GM12878 (cell line): ENCODE data around the gene ABRACL. TPM values are rescaled to one million over a fixed set of nuclear protein-coding genes. Genes with fewer than 3 reads are reported as not detected.

Experiments
- BCL11A ChIP-seq: IDR thresholded peaks from 2 replicates; pipeline ENCODE4 v1.6.1; 2011; ENCODE audit warnings: low read depth, low read length
- CBFB ChIP-seq: IDR thresholded peaks from 2 replicates; pipeline ENCODE4 v1.6.1; 2016; ENCODE audit warnings: antibody characterized with exemption, low read depth
- FOXK2 ChIP-seq: fragments of 450-650 bp; IDR thresholded peaks from 2 replicates; pipeline ENCODE4 v1.6.1; 2017; ENCODE audit warnings: mild to moderate bottlenecking, moderate library complexity
- GABPA ChIP-seq: IDR thresholded peaks from 2 replicates; pipeline ENCODE4 v1.6.1; 2014; ENCODE audit warnings: antibody characterized with exemption, low read depth, mild to moderate bottlenecking, inconsistent platforms
- MXI1 ChIP-seq: fragments of 150-350 bp; IDR thresholded peaks from 2 replicates; pipeline ENCODE4 v1.6.1; 2011; ENCODE audit warnings: low read depth, mild to moderate bottlenecking, inconsistent platforms, low read length, improper control_type of control experiment
- MYC ChIP-seq: IDR thresholded peaks from 2 replicates; pipeline ENCODE4 v1.6.1; 2011; ENCODE audit warnings: mild to moderate bottlenecking, low read length, moderate library complexity, inconsistent platforms; ENCODE audit not compliant: insufficient read depth, insufficient replicate concordance, insufficient read length, severe bottlenecking
- NR2C1 ChIP-seq: fragments of 450-650 bp; IDR thresholded peaks from 2 replicates; pipeline ENCODE4 v1.6.1; 2017; ENCODE audit warnings: antibody characterized with exemption, mild to moderate bottlenecking, moderate library complexity
- POLR2AphosphoS2 ChIP-seq: IDR thresholded peaks from 2 replicates; pipeline ENCODE4 v1.6.1; 2011; ENCODE audit warnings: low read depth, mild to moderate bottlenecking, low read length, improper control_type of control experiment, moderate library complexity
- SMAD5 ChIP-seq: IDR thresholded peaks from 2 replicates; pipeline ENCODE4 v1.6.1; 2016; ENCODE audit warnings: antibody characterized with exemption, low read depth
- SUZ12 ChIP-seq: fragments of 200-600 bp; sonication (generic); IDR thresholded peaks from one replicate; pipeline ENCODE4 v1.6.1; 2018; ENCODE audit warnings: antibody characterized with exemption, mild to moderate bottlenecking; ENCODE audit not compliant: unreplicated experiment
- TCF7 ChIP-seq: IDR thresholded peaks from 2 replicates; pipeline ENCODE4 v1.6.1; 2014; ENCODE audit warnings: antibody characterized with exemption, borderline replicate concordance
- YY1 ChIP-seq: IDR thresholded peaks from 2 replicates; pipeline ENCODE4 v1.6.1; 2011; ENCODE audit warnings: low read depth, mild to moderate bottlenecking, low read length
- polyA plus RNA-seq, 11 experiments: library from polyadenylated mRNA; depleted of rRNA in 4 of 11; unstranded in 6 of 11; stranded (reverse) in 5 of 11; fragments of >200 nt; fragmentation: Nextera tagmentation in 4 of 11; fragmentation: Illumina TruSeq in 1 of 11; extraction: Ambion mirVana in 4 of 11; extraction: Trizol in 1 of 11; gene quantifications; 1 replicate in 1 of 11; 2 replicates in 10 of 11; pipeline versions ENCODE4 v1.2.1 to v1.2.3, GENCODE V29; 2011 to 2016; ENCODE audit warnings: inconsistent platforms in 2 of 11, missing spikeins in 2 of 11, low read depth in 1 of 11
- total RNA-seq, 4 experiments: library from RNA; depleted of rRNA in 3 of 4; stranded (reverse); fragments of >200 nt in 3 of 4; fragmentation: Illumina TruSeq in 1 of 4; extraction: Trizol in 1 of 4; gene quantifications; 2 replicates each; pipeline versions ENCODE4 v1.2.1 to v1.2.3, GENCODE V29; 2013 to 2021
- TF ChIP-seq, protein P1 (sequence below): IDR thresholded peaks from 2 replicates; pipeline ENCODE4 v1.6.1; 2012; ENCODE audit warnings: improper control_type of control experiment, low read depth, low read length; ENCODE audit not compliant: insufficient replicate concordance
- TF ChIP-seq, protein P2 (sequence below): fragments of 450-650 bp; IDR thresholded peaks from 2 replicates; pipeline ENCODE4 v1.6.1; 2018; ENCODE audit warnings: mild to moderate bottlenecking, low read depth, moderate library complexity; ENCODE audit not compliant: partially characterized antibody
- TF ChIP-seq, protein P3 (sequence below): fragments of 450-650 bp; IDR thresholded peaks from 2 replicates; pipeline ENCODE4 v1.6.1; 2017; ENCODE audit warnings: mild to moderate bottlenecking, moderate library complexity
- TF ChIP-seq, protein P4 (sequence below): IDR thresholded peaks from 2 replicates; pipeline ENCODE4 v1.6.1; 2011; ENCODE audit warnings: low read depth, low read length, improper control_type of control experiment, borderline replicate concordance

Gene ABRACL
- total and polyA plus RNA-seq, 10 of the 15 experiments (the other 5 are each of a cell fraction or from before 2014, with no cell fraction given), result 111 to 647 (median 192) TPM

DNA sequence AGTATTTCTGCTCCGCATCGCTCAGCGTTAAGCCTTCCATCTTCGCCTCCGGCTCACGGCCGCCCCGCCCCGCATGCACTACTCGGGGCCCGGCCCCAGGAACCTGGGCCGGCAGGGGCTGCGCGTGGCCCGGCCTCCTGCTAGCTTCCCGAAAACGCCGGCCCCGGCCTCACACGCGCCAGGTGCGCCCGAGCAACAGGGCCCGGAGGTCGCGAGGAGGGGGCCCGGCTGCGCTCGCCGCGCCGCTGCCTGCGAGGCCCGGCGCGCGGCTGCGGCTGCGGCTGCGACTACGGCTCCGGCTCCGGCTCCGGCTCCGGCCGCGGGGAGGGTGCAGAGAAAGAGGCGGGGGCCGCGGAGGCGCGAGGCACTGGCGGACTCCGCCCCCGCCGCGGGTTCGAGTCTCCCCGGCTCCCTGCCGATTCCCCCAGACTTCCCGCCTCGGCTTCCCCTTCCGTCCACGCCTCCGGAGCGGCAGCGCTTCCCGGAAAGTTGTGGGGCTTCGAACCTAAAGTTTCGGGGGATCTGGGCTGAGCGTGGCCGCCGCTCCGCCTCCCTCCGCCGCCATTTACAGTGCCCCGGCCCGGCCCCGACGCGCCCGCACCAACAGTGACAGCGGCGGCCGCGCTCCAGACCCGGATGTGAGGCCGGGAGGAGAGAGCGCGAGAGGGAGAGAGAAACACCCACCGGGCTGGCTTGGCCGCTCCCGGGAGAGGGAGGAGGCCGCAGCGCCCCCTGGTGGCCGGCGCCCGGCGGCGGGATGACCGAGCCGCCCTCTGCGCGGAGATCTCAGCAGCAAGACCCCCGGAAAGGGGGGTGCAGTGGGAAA, 40.7 kb upstream of the ABRACL start, which contains the start of gene REPS1 (continued):
- TF ChIP-seq FOXK2, result no peak
- TF ChIP-seq, protein P1, sequence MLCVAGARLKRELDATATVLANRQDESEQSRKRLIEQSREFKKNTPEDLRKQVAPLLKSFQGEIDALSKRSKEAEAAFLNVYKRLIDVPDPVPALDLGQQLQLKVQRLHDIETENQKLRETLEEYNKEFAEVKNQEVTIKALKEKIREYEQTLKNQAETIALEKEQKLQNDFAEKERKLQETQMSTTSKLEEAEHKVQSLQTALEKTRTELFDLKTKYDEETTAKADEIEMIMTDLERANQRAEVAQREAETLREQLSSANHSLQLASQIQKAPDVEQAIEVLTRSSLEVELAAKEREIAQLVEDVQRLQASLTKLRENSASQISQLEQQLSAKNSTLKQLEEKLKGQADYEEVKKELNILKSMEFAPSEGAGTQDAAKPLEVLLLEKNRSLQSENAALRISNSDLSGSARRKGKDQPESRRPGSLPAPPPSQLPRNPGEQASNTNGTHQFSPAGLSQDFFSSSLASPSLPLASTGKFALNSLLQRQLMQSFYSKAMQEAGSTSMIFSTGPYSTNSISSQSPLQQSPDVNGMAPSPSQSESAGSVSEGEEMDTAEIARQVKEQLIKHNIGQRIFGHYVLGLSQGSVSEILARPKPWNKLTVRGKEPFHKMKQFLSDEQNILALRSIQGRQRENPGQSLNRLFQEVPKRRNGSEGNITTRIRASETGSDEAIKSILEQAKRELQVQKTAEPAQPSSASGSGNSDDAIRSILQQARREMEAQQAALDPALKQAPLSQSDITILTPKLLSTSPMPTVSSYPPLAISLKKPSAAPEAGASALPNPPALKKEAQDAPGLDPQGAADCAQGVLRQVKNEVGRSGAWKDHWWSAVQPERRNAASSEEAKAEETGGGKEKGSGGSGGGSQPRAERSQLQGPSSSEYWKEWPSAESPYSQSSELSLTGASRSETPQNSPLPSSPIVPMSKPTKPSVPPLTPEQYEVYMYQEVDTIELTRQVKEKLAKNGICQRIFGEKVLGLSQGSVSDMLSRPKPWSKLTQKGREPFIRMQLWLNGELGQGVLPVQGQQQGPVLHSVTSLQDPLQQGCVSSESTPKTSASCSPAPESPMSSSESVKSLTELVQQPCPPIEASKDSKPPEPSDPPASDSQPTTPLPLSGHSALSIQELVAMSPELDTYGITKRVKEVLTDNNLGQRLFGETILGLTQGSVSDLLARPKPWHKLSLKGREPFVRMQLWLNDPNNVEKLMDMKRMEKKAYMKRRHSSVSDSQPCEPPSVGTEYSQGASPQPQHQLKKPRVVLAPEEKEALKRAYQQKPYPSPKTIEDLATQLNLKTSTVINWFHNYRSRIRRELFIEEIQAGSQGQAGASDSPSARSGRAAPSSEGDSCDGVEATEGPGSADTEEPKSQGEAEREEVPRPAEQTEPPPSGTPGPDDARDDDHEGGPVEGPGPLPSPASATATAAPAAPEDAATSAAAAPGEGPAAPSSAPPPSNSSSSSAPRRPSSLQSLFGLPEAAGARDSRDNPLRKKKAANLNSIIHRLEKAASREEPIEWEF, result no peak
- TF ChIP-seq, protein P2, sequence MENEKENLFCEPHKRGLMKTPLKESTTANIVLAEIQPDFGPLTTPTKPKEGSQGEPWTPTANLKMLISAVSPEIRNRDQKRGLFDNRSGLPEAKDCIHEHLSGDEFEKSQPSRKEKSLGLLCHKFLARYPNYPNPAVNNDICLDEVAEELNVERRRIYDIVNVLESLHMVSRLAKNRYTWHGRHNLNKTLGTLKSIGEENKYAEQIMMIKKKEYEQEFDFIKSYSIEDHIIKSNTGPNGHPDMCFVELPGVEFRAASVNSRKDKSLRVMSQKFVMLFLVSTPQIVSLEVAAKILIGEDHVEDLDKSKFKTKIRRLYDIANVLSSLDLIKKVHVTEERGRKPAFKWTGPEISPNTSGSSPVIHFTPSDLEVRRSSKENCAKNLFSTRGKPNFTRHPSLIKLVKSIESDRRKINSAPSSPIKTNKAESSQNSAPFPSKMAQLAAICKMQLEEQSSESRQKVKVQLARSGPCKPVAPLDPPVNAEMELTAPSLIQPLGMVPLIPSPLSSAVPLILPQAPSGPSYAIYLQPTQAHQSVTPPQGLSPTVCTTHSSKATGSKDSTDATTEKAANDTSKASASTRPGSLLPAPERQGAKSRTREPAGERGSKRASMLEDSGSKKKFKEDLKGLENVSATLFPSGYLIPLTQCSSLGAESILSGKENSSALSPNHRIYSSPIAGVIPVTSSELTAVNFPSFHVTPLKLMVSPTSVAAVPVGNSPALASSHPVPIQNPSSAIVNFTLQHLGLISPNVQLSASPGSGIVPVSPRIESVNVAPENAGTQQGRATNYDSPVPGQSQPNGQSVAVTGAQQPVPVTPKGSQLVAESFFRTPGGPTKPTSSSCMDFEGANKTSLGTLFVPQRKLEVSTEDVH, result no peak
- TF ChIP-seq, protein P3, sequence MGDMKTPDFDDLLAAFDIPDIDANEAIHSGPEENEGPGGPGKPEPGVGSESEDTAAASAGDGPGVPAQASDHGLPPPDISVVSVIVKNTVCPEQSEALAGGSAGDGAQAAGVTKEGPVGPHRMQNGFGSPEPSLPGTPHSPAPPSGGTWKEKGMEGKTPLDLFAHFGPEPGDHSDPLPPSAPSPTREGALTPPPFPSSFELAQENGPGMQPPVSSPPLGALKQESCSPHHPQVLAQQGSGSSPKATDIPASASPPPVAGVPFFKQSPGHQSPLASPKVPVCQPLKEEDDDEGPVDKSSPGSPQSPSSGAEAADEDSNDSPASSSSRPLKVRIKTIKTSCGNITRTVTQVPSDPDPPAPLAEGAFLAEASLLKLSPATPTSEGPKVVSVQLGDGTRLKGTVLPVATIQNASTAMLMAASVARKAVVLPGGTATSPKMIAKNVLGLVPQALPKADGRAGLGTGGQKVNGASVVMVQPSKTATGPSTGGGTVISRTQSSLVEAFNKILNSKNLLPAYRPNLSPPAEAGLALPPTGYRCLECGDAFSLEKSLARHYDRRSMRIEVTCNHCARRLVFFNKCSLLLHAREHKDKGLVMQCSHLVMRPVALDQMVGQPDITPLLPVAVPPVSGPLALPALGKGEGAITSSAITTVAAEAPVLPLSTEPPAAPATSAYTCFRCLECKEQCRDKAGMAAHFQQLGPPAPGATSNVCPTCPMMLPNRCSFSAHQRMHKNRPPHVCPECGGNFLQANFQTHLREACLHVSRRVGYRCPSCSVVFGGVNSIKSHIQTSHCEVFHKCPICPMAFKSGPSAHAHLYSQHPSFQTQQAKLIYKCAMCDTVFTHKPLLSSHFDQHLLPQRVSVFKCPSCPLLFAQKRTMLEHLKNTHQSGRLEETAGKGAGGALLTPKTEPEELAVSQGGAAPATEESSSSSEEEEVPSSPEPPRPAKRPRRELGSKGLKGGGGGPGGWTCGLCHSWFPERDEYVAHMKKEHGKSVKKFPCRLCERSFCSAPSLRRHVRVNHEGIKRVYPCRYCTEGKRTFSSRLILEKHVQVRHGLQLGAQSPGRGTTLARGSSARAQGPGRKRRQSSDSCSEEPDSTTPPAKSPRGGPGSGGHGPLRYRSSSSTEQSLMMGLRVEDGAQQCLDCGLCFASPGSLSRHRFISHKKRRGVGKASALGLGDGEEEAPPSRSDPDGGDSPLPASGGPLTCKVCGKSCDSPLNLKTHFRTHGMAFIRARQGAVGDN, result no peak
- TF ChIP-seq YY1, result peak; percentile 94
- peak; percentile 42; the same call in 1 of the 2 replicates for TF ChIP-seq POLR2AphosphoS2
- TF ChIP-seq, protein P4, sequence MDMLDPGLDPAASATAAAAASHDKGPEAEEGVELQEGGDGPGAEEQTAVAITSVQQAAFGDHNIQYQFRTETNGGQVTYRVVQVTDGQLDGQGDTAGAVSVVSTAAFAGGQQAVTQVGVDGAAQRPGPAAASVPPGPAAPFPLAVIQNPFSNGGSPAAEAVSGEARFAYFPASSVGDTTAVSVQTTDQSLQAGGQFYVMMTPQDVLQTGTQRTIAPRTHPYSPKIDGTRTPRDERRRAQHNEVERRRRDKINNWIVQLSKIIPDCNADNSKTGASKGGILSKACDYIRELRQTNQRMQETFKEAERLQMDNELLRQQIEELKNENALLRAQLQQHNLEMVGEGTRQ, result no peak
- no peak for TF ChIP-seq TCF7
- peak; percentile 74; the same call in 1 of the 2 replicates for TF ChIP-seq SMAD5
- no peak for TF ChIP-seq SUZ12
- no peak for TF ChIP-seq GABPA
- TF ChIP-seq MYC, result no peak
- TF ChIP-seq BCL11A, result no peak
- TF ChIP-seq MXI1, result peak; percentile 69
- no peak for TF ChIP-seq NR2C1
- no peak for TF ChIP-seq CBFB
